AG09309 (cell line): ENCODE data around the gene CHD6.

ENCODE experiments used
- DNase-seq: peaks from one replicate; pipeline ENCODE4 v3.0.0-alpha.2; 2010; ENCODE audit warnings: low read depth
- H3K4me3 ChIP-seq: 2 replicates; pipeline ENCODE4 v1.5.1; 2011; ENCODE audit warnings: mild to moderate bottlenecking, low read depth, low read length, moderate library complexity; ENCODE audit not compliant: control insufficient read depth
- CTCF ChIP-seq: IDR thresholded peaks from 2 replicates; pipeline ENCODE4 v1.5.1; 2011; ENCODE audit warnings: mild to moderate bottlenecking, low read depth, low read length, inconsistent platforms; ENCODE audit not compliant: insufficient read depth, control insufficient read depth; ENCODE audit errors: missing control alignments

Gene CHD6

DNA sequence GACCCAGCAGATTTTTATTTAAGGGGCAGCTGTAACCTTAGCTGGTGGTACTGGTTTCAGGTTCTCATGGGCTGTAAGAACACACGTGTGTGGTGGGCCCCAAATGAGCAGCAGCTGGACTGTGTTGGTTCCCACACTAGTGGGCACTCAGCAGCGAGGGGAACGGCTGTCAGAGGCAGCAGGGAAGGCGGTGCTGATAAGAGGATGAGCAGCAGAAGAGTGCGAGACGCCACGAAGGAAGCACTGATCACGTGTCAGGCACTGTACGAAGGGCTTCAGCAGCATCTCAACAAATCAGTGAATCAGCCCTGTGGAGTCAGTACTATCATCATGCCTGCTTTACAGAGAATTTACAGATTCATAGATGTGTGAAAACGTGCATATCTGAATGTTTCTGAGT is 210.6 kb downstream of the CHD6 start:
- H3K4me3 ChIP-seq: no peak overlapping the region
- no peak for TF ChIP-seq CTCF
- no peak for DNase-seq

GRCh38 chr20:41406896-41407444 is 211.2 kb downstream of the CHD6 start:
- DNase-seq: no peak
- TF ChIP-seq CTCF: no peak
- H3K4me3 ChIP-seq: no peak overlapping the region

DNA sequence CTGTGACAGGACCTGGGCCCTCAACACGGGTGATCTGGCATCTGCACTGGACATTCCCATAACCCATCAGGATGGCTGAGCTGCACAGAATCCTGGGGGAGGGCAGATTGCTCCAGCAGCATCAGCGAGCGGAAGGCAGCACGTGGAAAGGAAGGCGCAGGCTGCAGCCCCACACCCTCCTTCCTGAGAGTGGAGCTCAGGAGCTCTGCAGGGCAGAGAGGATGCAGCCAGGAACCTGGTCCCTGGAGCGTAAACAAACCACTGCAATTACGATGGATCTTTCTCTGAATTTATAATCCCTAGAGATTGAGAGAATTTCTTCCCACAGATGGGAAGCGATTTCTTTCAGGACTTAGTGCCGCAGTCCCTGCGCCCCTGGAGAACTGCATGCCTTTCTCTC is 211.8 kb downstream of the CHD6 start:
- TF ChIP-seq CTCF: no peak
- DNase-seq: no peak
- no peak overlapping the region for H3K4me3 ChIP-seq

GRCh38 chr20:41405436-41405835 is 212.7 kb downstream of the CHD6 start:
- DNase-seq: no peak
- no peak for TF ChIP-seq CTCF
- H3K4me3 ChIP-seq: no peak overlapping the region

GRCh38 chr20:41403604-41404003 is 214.6 kb downstream of the CHD6 start:
- H3K4me3 ChIP-seq: no peak overlapping the region
- DNase-seq: no peak
- TF ChIP-seq CTCF: no peak

DNA sequence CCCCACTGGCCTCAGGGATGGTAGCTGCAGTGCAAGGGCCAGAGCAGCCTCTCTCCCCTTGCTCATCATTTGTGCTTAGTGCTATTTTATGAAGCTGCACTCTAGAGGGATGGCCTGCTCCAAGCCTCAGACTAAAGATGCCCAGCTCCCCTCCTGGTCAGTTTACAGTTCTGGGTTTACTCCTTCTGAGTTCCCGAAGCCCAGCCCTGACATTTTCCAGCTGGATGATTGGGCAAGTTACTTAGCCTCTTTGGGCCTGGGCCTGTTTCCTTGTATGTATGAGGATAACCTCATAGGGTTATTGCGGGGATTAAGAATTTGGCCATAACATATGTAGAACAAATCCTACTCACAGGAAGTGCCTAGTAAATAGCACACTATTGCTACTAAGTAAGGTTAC is 219.8 kb downstream of the CHD6 start:
- no peak for DNase-seq
- no peak overlapping the region for H3K4me3 ChIP-seq
- no peak for TF ChIP-seq CTCF

GRCh38 chr20:41395667-41396664 is 222.2 kb downstream of the CHD6 start:
- no peak overlapping the region for H3K4me3 ChIP-seq
- no peak for DNase-seq
- no peak for TF ChIP-seq CTCF
